ENCODE measurements around the gene CHST13.

DNA sequence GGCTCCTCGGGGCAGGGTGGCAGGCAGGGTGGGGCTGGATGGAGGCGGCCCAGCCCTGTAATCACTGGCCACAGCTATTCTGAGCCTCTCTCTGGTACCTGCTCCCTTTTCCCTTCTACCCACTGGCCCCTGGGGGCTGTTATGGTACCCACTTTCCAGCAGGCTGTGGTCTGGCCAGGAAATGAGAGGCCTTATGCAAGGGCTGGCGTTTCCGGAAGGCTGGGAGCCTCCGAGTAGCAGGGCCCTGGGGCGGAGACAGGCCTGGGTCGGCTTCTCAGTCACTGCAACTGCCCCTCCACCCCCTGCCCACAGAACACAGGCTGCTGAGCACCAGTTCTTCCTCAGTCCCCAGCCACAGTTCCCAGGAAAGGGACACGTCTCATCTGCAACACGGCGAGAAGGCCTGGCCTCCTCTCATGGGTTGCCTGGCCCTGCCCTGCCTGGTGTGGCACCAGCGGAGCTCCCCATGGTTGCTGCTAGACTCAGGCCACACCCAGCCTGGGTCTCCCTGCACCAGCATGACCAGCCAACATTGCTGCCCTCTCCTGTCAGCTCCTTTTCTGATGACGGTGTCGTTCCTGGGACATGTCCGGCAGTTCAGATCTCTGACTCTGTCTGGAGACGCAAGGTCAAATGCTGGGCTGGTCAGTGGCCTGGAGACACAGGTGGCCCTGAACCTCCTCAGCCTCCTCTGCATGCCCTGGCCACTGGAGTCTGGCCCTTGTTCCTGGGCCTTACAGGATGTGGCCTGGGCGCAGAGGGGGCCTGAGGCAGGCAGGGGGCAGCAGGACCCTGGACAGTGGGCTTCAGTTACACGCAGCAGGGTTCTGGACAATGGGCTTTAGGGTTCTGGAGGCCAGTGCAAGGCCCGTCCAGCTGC lies 6.5 kb downstream of the CHST13 start:
- TF ChIP-seq CTBP1 (IDR thresholded peaks at IDR 0.05; ENCODE audit: borderline replicate concordance) (no peak), SP1 (IDR thresholded peaks at IDR 0.05) (no peak), TARDBP (IDR thresholded peaks at IDR 0.05) (no peak), SUZ12 (IDR thresholded peaks at IDR 0.05) (no peak), L3MBTL2 (conservative IDR thresholded peaks at IDR 0.05) (no peak), FOXM1 (IDR thresholded peaks at IDR 0.05; ENCODE audit: borderline replicate concordance) (no peak), LEF1 (IDR thresholded peaks at IDR 0.05; ENCODE audit: borderline replicate concordance) (no peak), HDGF (IDR thresholded peaks at IDR 0.05; ENCODE audit: borderline replicate concordance) (no peak), BHLHE40 (IDR thresholded peaks at IDR 0.05; ENCODE audit: borderline replicate concordance) (no peak), NFRKB (IDR thresholded peaks at IDR 0.05) (no peak), ARNT (IDR thresholded peaks at IDR 0.05) (no peak)

All from HEK293T (cell line).